H1 (cell line): Measurements from ENCODE around the gene GRAMD1B. TPM values are rescaled to one million over a fixed set of nuclear protein-coding genes. Genes with fewer than 3 reads are reported as not detected.
A peak's percentile ranks its signal among the peaks of the same experiment; 100 is the strongest.

ENCODE experiments used
- CTCF ChIA-PET: fragments of 300-600 bp; sonication (Branson Sonifier 250); formaldehyde crosslinking; loops from one replicate; lab custom pipeline; 2021; ENCODE audit not compliant: partially characterized antibody; lab: Charles Lee
- POLR2A ChIA-PET: fragments of 300-600 bp; sonication (Branson Sonifier 250); formaldehyde crosslinking; loops from one replicate; lab custom pipeline; 2021; ENCODE audit warnings: inconsistent platforms; ENCODE audit not compliant: partially characterized antibody; lab: Charles Lee
- DNase-seq, 2 experiments: peaks; one replicate each; pipeline versions ENCODE4 v3.0.0 to v3.0.0-alpha.2; 2010 to 2022; ENCODE audit warnings: low spot score in 2 of 2, low read depth in 1 of 2, mixed read lengths in 1 of 2
- FAIRE-seq: peaks from 2 replicates; lab custom pipeline; 2011; peaks lifted over from hg19 to GRCh38; lab: Jason Lieb, UNC
- H2AFZ ChIP-seq: 2 replicates; pipeline ENCODE4 v1.8.1; 2012; ENCODE audit warnings: low read length, inconsistent platforms
- H2AK5ac ChIP-seq: 2 replicates; pipeline ENCODE4 v1.6.1; 2013; ENCODE audit warnings: low read depth, low read length
- H2BK120ac ChIP-seq: replicated peaks from 2 replicates; pipeline ENCODE3; 2013; ENCODE audit warnings: low read depth, low read length, inconsistent platforms
- H2BK12ac ChIP-seq: 2 replicates; pipeline ENCODE4 v1.6.1; 2013; ENCODE audit warnings: low read depth, low read length
- H2BK15ac ChIP-seq: 2 replicates; pipeline ENCODE4 v1.6.1; 2013; ENCODE audit warnings: low read length
- H2BK20ac ChIP-seq: 2 replicates; pipeline ENCODE4 v1.6.1; 2013; ENCODE audit warnings: low read length
- H2BK5ac ChIP-seq: 2 replicates; pipeline ENCODE4 v1.6.1; 2013; ENCODE audit warnings: low read depth, low read length
- H3K14ac ChIP-seq: 2 replicates; pipeline ENCODE4 v1.6.1; 2013; ENCODE audit warnings: inconsistent platforms; ENCODE audit not compliant: insufficient read length
- H3K18ac ChIP-seq: 2 replicates; pipeline ENCODE4 v1.6.1; 2013; ENCODE audit warnings: low read length; ENCODE audit errors: extremely low read depth
- H3K23ac ChIP-seq: 2 replicates; pipeline ENCODE4 v1.6.1; 2013; ENCODE audit warnings: inconsistent platforms; ENCODE audit not compliant: insufficient read length
- H3K23me2 ChIP-seq: 2 replicates; pipeline ENCODE4 v1.6.1; 2013; ENCODE audit warnings: low read depth, low read length
- H3K27ac ChIP-seq: 2 replicates; pipeline ENCODE4 v1.6.1; 2011; ENCODE audit warnings: low read depth, low read length, inconsistent platforms
- H3K27me3 ChIP-seq, 4 experiments: replicated peaks in 1 of 4; 1 replicate in 1 of 4; 2 replicates in 3 of 4; pipeline versions ENCODE4 v1.6.1 to v1.8.1; 2011 to 2013; ENCODE audit warnings: low read length in 3 of 4, mild to moderate bottlenecking in 3 of 4, inconsistent platforms in 2 of 4, mixed read lengths in 2 of 4, moderate library complexity in 1 of 4; ENCODE audit not compliant: control insufficient read depth in 3 of 4, insufficient read depth in 3 of 4; ENCODE audit errors: extremely low read depth in 1 of 4
- H3K36me3 ChIP-seq, 4 experiments: 2 replicates each; pipeline versions ENCODE4 v1.6.1 to v1.8.1; 2011 to 2013; ENCODE audit warnings: mild to moderate bottlenecking in 4 of 4, low read length in 3 of 4, moderate library complexity in 2 of 4, control low read depth in 1 of 4, inconsistent platforms in 1 of 4; ENCODE audit not compliant: insufficient read depth in 4 of 4, control insufficient read depth in 2 of 4
- H3K4ac ChIP-seq: replicated peaks from 2 replicates; pipeline ENCODE3; 2013; ENCODE audit warnings: low read length, low read depth, mixed read lengths, inconsistent platforms; ENCODE audit not compliant: insufficient read length
- H3K4me1 ChIP-seq, 4 experiments: replicated peaks in 1 of 4; 1 replicate in 1 of 4; 2 replicates in 3 of 4; pipeline versions ENCODE4 v1.6.1 to v1.8.1; 2011 to 2013; ENCODE audit warnings: low read length in 3 of 4, inconsistent platforms in 2 of 4, mixed read lengths in 1 of 4; ENCODE audit not compliant: insufficient read depth in 4 of 4, control insufficient read depth in 3 of 4
- H3K4me2 ChIP-seq, 2 experiments: 2 replicates each; pipeline versions ENCODE4 v1.6.1 to v1.8.1; 2011 to 2013; ENCODE audit warnings: low read depth in 2 of 2, low read length in 2 of 2, control low read depth in 1 of 2, inconsistent platforms in 1 of 2, mild to moderate bottlenecking in 1 of 2; ENCODE audit not compliant: insufficient read depth in 1 of 2
- H3K4me3 ChIP-seq, 4 experiments: fragments of 200-600, 300-600 bp in 1 of 4; sonication (generic), shearing (Covaris generic), sonication (Bioruptor Twin) in 1 of 4; 2 replicates each; pipeline versions ENCODE4 v1.5.1 to v1.8.1; 2011 to 2016; ENCODE audit warnings: low read length in 4 of 4, low read depth in 3 of 4, control low read depth in 2 of 4, inconsistent platforms in 2 of 4, mild to moderate bottlenecking in 2 of 4, mixed read lengths in 1 of 4, moderate library complexity in 1 of 4; ENCODE audit not compliant: insufficient read depth in 2 of 4; ENCODE audit errors: extremely low read depth in 1 of 4
- H3K56ac ChIP-seq: replicated peaks from 2 replicates; pipeline ENCODE3; 2013; ENCODE audit warnings: low read depth, mild to moderate bottlenecking, mixed read lengths, low read length, inconsistent platforms; ENCODE audit not compliant: insufficient read length
- H3K79me1 ChIP-seq: 2 replicates; pipeline ENCODE4 v1.6.1; 2013; ENCODE audit warnings: low read depth, low read length, control low read depth
- H3K79me2 ChIP-seq, 2 experiments: 2 replicates each; pipeline versions ENCODE4 v1.6.1 to v1.8.1; 2012 to 2013; ENCODE audit warnings: low read length in 2 of 2, mild to moderate bottlenecking in 2 of 2, inconsistent platforms in 1 of 2; ENCODE audit not compliant: insufficient read depth in 2 of 2, control insufficient read depth in 1 of 2
- H3K9ac ChIP-seq, 4 experiments: replicated peaks in 1 of 4; 1 replicate in 1 of 4; 2 replicates in 3 of 4; pipeline versions ENCODE4 v1.6.1 to v1.8.1; 2011 to 2013; ENCODE audit warnings: low read depth in 3 of 4, low read length in 3 of 4, control low read depth in 2 of 4, mild to moderate bottlenecking in 2 of 4, moderate library complexity in 2 of 4, inconsistent platforms in 1 of 4; ENCODE audit errors: extremely low read depth in 1 of 4
- H3K9me3 ChIP-seq, 2 experiments: 2 replicates each; pipeline versions ENCODE4 v1.6.1 to v1.8.1; 2012 to 2013; ENCODE audit warnings: mild to moderate bottlenecking in 2 of 2, moderate library complexity in 2 of 2, control low read depth in 1 of 2, inconsistent platforms in 1 of 2, low read depth in 1 of 2, low read length in 1 of 2, mixed read lengths in 1 of 2; ENCODE audit not compliant: insufficient read depth in 2 of 2
- H4K20me1 ChIP-seq, 2 experiments: replicated peaks in 1 of 2; 2 replicates each; pipeline versions ENCODE3 to v1.8.1; 2011 to 2013; ENCODE audit warnings: inconsistent platforms in 2 of 2, low read length in 2 of 2, mild to moderate bottlenecking in 1 of 2; ENCODE audit not compliant: insufficient read depth in 2 of 2, control insufficient read depth in 1 of 2
- H4K5ac ChIP-seq: 2 replicates; pipeline ENCODE4 v1.6.1; 2013; ENCODE audit warnings: low read length, low read depth, mixed read lengths, inconsistent platforms; ENCODE audit not compliant: insufficient read length
- H4K8ac ChIP-seq: 2 replicates; pipeline ENCODE4 v1.8.0; 2013; ENCODE audit warnings: mild to moderate bottlenecking, moderate library complexity, low read length, inconsistent platforms; ENCODE audit not compliant: insufficient read depth; ENCODE audit errors: extremely low read depth
- H4K91ac ChIP-seq: replicated peaks from 2 replicates; pipeline ENCODE3; 2013; ENCODE audit warnings: low read length, mixed read lengths, inconsistent platforms; ENCODE audit not compliant: insufficient read length
- CBX5 ChIP-seq: fragments of 300-800, 300-1000 bp; sonication (generic); IDR thresholded peaks from 2 replicates; pipeline ENCODE4 v1.7.1; 2016; ENCODE audit warnings: antibody characterized with exemption, low read length, low read depth
- NRF1 ChIP-seq: IDR thresholded peaks from 2 replicates; pipeline ENCODE4 v1.6.1; 2011; ENCODE audit warnings: mild to moderate bottlenecking, low read depth, low read length, improper control_type of control experiment
- POU5F1 ChIP-seq: IDR thresholded peaks from 2 replicates; pipeline ENCODE4 v1.6.1; 2011; ENCODE audit warnings: low read depth, mild to moderate bottlenecking, low read length, moderate library complexity
- RAD21 ChIP-seq, 2 experiments: IDR thresholded peaks in 1 of 2; conservative IDR thresholded peaks in 1 of 2; 2 replicates each; pipeline ENCODE4 v1.6.1; 2011; ENCODE audit warnings: low read depth in 2 of 2, low read length in 2 of 2, improper control_type of control experiment in 1 of 2, inconsistent platforms in 1 of 2, mild to moderate bottlenecking in 1 of 2, moderate library complexity in 1 of 2
- WGBS, 2 experiments: shearing (Covaris generic) in 1 of 2; methylation state at CpG; one replicate each; pipeline versions ENCODE4 v1.1.6 to v1.1.7; 2013 to 2015; ENCODE audit warnings: low lambda C conversion rate in 2 of 2, mixed read lengths in 2 of 2, inconsistent platforms in 1 of 2, low coverage in 1 of 2, missing lambda C conversion rate in 1 of 2; ENCODE audit not compliant: insufficient replicate concordance in 2 of 2, insufficient coverage in 1 of 2, insufficient read length in 1 of 2; ENCODE audit errors: extremely low coverage in 1 of 2, missing lambda C conversion rate in 1 of 2; 5-methylcytosine and 5-hydroxymethylcytosine counted together
- polyA plus RNA-seq, 7 experiments: library from polyadenylated mRNA; depleted of rRNA in 3 of 7; stranded (reverse) in 5 of 7; unstranded in 2 of 7; fragments of >200 nt in 5 of 7; fragments of 200-250 nt in 2 of 7; gene quantifications; 1 replicate in 5 of 7; 2 replicates in 1 of 7; 4 replicates in 1 of 7; pipeline versions ENCODE4 v1.2.1 to v1.2.3, GENCODE V29; 2011 to 2013; ENCODE audit warnings: missing spikeins in 2 of 7, mixed read lengths in 2 of 7
- total RNA-seq: library from RNA; stranded (reverse); fragmentation: NEBNext Ultra II Directional; extraction: Animal tissue kit (Norgen Biotek cat#: 25700); gene quantifications from 2 replicates; pipeline ENCODE4 v1.2.1, GENCODE V29; 2021
- TF ChIP-seq, protein P1 (sequence below), 3 experiments: IDR thresholded peaks; 1 replicate in 2 of 3; 2 replicates in 1 of 3; pipeline versions ENCODE4 v1.5.1 to v1.6.1; 2011; ENCODE audit warnings: low read length in 3 of 3, mild to moderate bottlenecking in 3 of 3, inconsistent platforms in 2 of 3, low read depth in 1 of 3, moderate library complexity in 1 of 3; ENCODE audit not compliant: insufficient read depth in 1 of 3; ENCODE audit errors: control extremely low read depth in 1 of 3

GRAMD1B gene
- total and polyA plus RNA-seq, 2 of the 8 experiments (the other 6 are each of a cell fraction or from before 2014, with no cell fraction given): 10.1 to 21.2 TPM

- Histone ChIP-seq H3K18ac (no peak overlapping the region), H3K56ac (no peak overlapping the region), H2BK120ac (no peak overlapping the region), H3K9me3 (no peaks in the 10 kb centered on the region), H3K4me3 (no peak overlapping the region), H4K8ac (no peak overlapping the region), H2BK5ac (no peak overlapping the region), H4K5ac (no peak overlapping the region), H2BK15ac (no peak overlapping the region), H2BK12ac (no peak overlapping the region), H4K91ac (no peak overlapping the region), H3K4me1 (peaks cover 7 to 21% (median 16%) of the 10 kb centered on the region in 4 experiments), H3K9ac (no peak overlapping the region), H2AK5ac (peak overlapping the region; percentile 82; the same call in 1 of the 2 replicates), H3K23me2 (no peaks in the 10 kb centered on the region), H3K36me3 (no peaks in the 10 kb centered on the region; a peak in 1 of 8 replicates), H3K27ac (no peak overlapping the region), H3K23ac (no peak overlapping the region), H2AFZ (no peak overlapping the region), H3K4me2 (no peak overlapping the region), H3K4ac (no peak overlapping the region), H3K14ac (no peak overlapping the region), H4K20me1 (no peaks in the 10 kb centered on the region), H2BK20ac (peak overlapping the region; percentile 66; the same call in 1 of the 2 replicates), H3K27me3 (no peaks in the 10 kb centered on the region), H3K79me2 (no peaks in the 10 kb centered on the region), H3K79me1 (no peaks in the 10 kb centered on the region)
- CTCF ChIA-PET: interaction anchor here (0.6 to 4.4 kb wide), 13 partner anchors 9 to 327 kb away, joined by 3 to 14 read pairs (median 4); no protein-coding TSS in a partner anchor
- FAIRE-seq (no peak), DNase-seq (no peak)
- POLR2A ChIA-PET: no interaction called here
- TF ChIP-seq NRF1: no peak
- no peak for TF ChIP-seq CBX5
- TF ChIP-seq, protein P1, sequence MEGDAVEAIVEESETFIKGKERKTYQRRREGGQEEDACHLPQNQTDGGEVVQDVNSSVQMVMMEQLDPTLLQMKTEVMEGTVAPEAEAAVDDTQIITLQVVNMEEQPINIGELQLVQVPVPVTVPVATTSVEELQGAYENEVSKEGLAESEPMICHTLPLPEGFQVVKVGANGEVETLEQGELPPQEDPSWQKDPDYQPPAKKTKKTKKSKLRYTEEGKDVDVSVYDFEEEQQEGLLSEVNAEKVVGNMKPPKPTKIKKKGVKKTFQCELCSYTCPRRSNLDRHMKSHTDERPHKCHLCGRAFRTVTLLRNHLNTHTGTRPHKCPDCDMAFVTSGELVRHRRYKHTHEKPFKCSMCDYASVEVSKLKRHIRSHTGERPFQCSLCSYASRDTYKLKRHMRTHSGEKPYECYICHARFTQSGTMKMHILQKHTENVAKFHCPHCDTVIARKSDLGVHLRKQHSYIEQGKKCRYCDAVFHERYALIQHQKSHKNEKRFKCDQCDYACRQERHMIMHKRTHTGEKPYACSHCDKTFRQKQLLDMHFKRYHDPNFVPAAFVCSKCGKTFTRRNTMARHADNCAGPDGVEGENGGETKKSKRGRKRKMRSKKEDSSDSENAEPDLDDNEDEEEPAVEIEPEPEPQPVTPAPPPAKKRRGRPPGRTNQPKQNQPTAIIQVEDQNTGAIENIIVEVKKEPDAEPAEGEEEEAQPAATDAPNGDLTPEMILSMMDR (IDR thresholded peaks at IDR 0.05; ENCODE audit: control extremely low read depth in 1 of 3, insufficient read depth in 1 of 3, low read depth in 1 of 3, low read length in 3 of 3): peak in 2 of 3 experiments; percentile 23 to 40; a peak in 3 of 4 replicates
- peak; percentile 23 to 32; a peak in 2 of 4 replicates for TF ChIP-seq RAD21 (IDR thresholded peaks at IDR 0.05 in 1 of 2, conservative IDR thresholded peaks at IDR 0.05 in 1 of 2; ENCODE audit: low read depth in 2 of 2, low read length in 2 of 2)
- TF ChIP-seq POU5F1: no peak
- WGBS, 2 experiments: 85% methylated on average over 2 of the region's 2 CpGs; no CpG with 5 or more reads in 1 of the 2 experiments
These were observed 60.5 kb downstream of the GRAMD1B start for GRCh38 chr11:123490527-123490926.
